Left ventricle myocardium inferior (tissue), 1 donor: ENCODE data around the gene CNGA3. TPM values are rescaled to one million over a fixed set of nuclear protein-coding genes. Genes with fewer than 3 reads are reported as not detected.
"Not testable (repeated sequence)": the region's sequence is repeated elsewhere in the genome, so short reads cannot be mapped to it uniquely, and the experiment has no call there.

ENCODE experiments used
- DNase-seq: peaks from one replicate; pipeline ENCODE4 v3.0.0-alpha.2; 2020
- H3K27ac ChIP-seq: fragments of 200-600 bp; replicated peaks from 2 replicates; pipeline ENCODE4 v1.8.0; 2021
- H3K27me3 ChIP-seq: fragments of 200-600 bp; 2 replicates; pipeline ENCODE4 v1.8.0; 2021; ENCODE audit warnings: low read depth
- H3K36me3 ChIP-seq: fragments of 200-600 bp; 2 replicates; pipeline ENCODE4 v1.8.0; 2021
- H3K4me1 ChIP-seq: fragments of 200-600 bp; 2 replicates; pipeline ENCODE4 v1.8.0; 2021
- H3K4me3 ChIP-seq: fragments of 200-600 bp; 2 replicates; pipeline ENCODE4 v1.8.0; 2021; ENCODE audit warnings: mild to moderate bottlenecking, moderate library complexity
- H3K9me3 ChIP-seq: fragments of 200-600 bp; replicated peaks from 2 replicates; pipeline ENCODE4 v1.8.0; 2021
- CTCF ChIP-seq: fragments of 200-600 bp; IDR thresholded peaks from 2 replicates; pipeline ENCODE4 v1.8.0; 2021; ENCODE audit warnings: antibody characterized with exemption, mild to moderate bottlenecking, borderline replicate concordance
- intact Hi-C: fragments of 100-400 bp; cut with micrococcal nuclease; formaldehyde crosslinking; loops from one replicate; pipeline ENCODE4 v1.11.0; 2022
- total RNA-seq: library from RNA; stranded (reverse); fragmentation: NEBNext Ultra II Directional; extraction: Animal tissue kit (Norgen Biotek cat#: 25700); gene quantifications from one replicate; pipeline ENCODE4 v1.2.1, GENCODE V29; 2021
- donor health status: DM: no; HTN: yes; CAD: no; lungs with severe emphysema.

CNGA3 gene
- total RNA-seq, 1 donor from 2014 or later: not detected

GRCh38 chr2:98315957-98316356 is 30.3 kb upstream of the CNGA3 start:
- Histone ChIP-seq H3K4me3 (no peak overlapping the region), H3K9me3 (peaks cover 26% of the 10 kb centered on the region), H3K4me1 (no peaks in the 10 kb centered on the region), H3K27ac (no peak overlapping the region), H3K27me3 (peaks cover 15% of the 10 kb centered on the region), H3K36me3 (no peaks in the 10 kb centered on the region)
- no peak for DNase-seq
- intact Hi-C loops: no loop called here
- no peak for TF ChIP-seq CTCF

- H3K27ac ChIP-seq: no peak overlapping the region
- no peak for DNase-seq
These were observed 29.0 kb upstream of the CNGA3 start for GRCh38 chr2:98317214-98317613.

GRCh38 chr2:98320171-98320570 is 26.1 kb upstream of the CNGA3 start:
- peaks cover 56% of the 10 kb centered on the region for H3K9me3 ChIP-seq
- H3K36me3 ChIP-seq, DNase-seq, H3K27me3 ChIP-seq, H3K4me3 ChIP-seq, H3K27ac ChIP-seq, intact Hi-C loops, H3K4me1 ChIP-seq: not testable (repeated sequence)

More at GRCh38 chr2:98317214-98317613, 29.0 kb upstream of the CNGA3 start:
- Histone ChIP-seq H3K36me3 (no peaks in the 10 kb centered on the region), H3K4me1 (no peaks in the 10 kb centered on the region), H3K9me3 (peaks cover 35% of the 10 kb centered on the region), H3K4me3 (no peak overlapping the region), H3K27me3 (peaks cover 3% of the 10 kb centered on the region)
- intact Hi-C loops: no loop called here
- no peak for TF ChIP-seq CTCF

- no peak overlapping the region for H3K4me3 ChIP-seq
- no peak for TF ChIP-seq CTCF
- no peak overlapping the region for H3K27ac ChIP-seq
- intact Hi-C loops: no loop called here
- H3K9me3 ChIP-seq: peaks cover 56% of the 10 kb centered on the region
- no peaks in the 10 kb centered on the region for H3K27me3 ChIP-seq
- DNase-seq: no peak
- H3K4me1 ChIP-seq: no peaks in the 10 kb centered on the region
- no peaks in the 10 kb centered on the region for H3K36me3 ChIP-seq
These were observed 22.1 kb upstream of the CNGA3 start for GRCh38 chr2:98324181-98324580.

GRCh38 chr2:98327776-98328175 is 18.5 kb upstream of the CNGA3 start:
- Histone ChIP-seq H3K36me3 (no peaks in the 10 kb centered on the region), H3K9me3 (peaks cover 24% of the 10 kb centered on the region), H3K4me3 (no peak overlapping the region), H3K27ac (no peak overlapping the region), H3K27me3 (peaks cover 12% of the 10 kb centered on the region), H3K4me1 (no peaks in the 10 kb centered on the region)
- DNase-seq: no peak
- no peak for TF ChIP-seq CTCF
- intact Hi-C loops: no loop called here

- no peaks in the 10 kb centered on the region for H3K36me3 ChIP-seq
- intact Hi-C loops: no loop called here
- no peak for TF ChIP-seq CTCF
These were observed 16.7 kb upstream of the CNGA3 start for GRCh38 chr2:98329549-98329948.

More at GRCh38 chr2:98329549-98329948, 16.7 kb upstream of the CNGA3 start:
- Histone ChIP-seq H3K27ac (no peak overlapping the region), H3K4me3 (no peak overlapping the region), H3K4me1 (no peaks in the 10 kb centered on the region), H3K27me3 (peaks cover 28% of the 10 kb centered on the region), H3K9me3 (peaks cover 8% of the 10 kb centered on the region)
- no peak for DNase-seq
